ENCODE data around the gene ERFE.

DNA sequence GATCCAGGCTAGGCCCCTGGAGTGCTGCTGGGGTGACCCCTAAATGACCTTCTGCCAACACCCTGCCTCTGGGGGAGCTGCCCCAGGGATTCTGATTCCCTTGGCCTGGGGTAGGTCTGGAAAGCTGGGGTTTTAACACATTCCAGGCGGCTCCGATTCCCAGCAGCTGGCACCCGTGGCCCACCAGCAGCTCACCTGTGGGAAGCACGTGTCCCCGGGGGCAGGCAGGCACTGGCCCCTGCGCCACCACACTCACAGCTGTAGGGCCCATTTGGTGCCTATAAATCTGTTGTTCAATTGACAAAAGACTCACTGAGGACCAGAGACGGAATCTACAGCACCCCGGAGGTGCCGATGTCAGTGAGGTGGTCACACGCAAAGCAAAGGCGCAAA lies 24.4 kb upstream of the ERFE start:
- TF ChIP-seq, protein P1, sequence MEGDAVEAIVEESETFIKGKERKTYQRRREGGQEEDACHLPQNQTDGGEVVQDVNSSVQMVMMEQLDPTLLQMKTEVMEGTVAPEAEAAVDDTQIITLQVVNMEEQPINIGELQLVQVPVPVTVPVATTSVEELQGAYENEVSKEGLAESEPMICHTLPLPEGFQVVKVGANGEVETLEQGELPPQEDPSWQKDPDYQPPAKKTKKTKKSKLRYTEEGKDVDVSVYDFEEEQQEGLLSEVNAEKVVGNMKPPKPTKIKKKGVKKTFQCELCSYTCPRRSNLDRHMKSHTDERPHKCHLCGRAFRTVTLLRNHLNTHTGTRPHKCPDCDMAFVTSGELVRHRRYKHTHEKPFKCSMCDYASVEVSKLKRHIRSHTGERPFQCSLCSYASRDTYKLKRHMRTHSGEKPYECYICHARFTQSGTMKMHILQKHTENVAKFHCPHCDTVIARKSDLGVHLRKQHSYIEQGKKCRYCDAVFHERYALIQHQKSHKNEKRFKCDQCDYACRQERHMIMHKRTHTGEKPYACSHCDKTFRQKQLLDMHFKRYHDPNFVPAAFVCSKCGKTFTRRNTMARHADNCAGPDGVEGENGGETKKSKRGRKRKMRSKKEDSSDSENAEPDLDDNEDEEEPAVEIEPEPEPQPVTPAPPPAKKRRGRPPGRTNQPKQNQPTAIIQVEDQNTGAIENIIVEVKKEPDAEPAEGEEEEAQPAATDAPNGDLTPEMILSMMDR (IDR thresholded peaks at IDR 0.05), result no peak
- TF ChIP-seq EP300 (IDR thresholded peaks at IDR 0.05) (no peak), POLR2A (IDR thresholded peaks at IDR 0.05) (no peak), POLR2AphosphoS5 (IDR thresholded peaks at IDR 0.05) (no peak)

Measured in gastroesophageal sphincter (tissue), 3 donors.